SH-SY5Y (cell line): ENCODE results near the gene PLCL1.

Source experiments
- GATA2 ChIP-seq: IDR thresholded peaks from 2 replicates; pipeline ENCODE4 v1.6.1; 2011; ENCODE audit warnings: mild to moderate bottlenecking, low read depth, low read length
- GATA3 ChIP-seq: IDR thresholded peaks from 2 replicates; pipeline ENCODE4 v1.6.1; 2011; ENCODE audit warnings: low read depth, mild to moderate bottlenecking, low read length, moderate library complexity

Gene PLCL1

GRCh38 chr2:197929886-197930227 lies 125.5 kb downstream of the PLCL1 start:
- TF ChIP-seq GATA3 (no peak), GATA2 (no peak)

GRCh38 chr2:197930570-197931278 lies 126.3 kb downstream of the PLCL1 start:
- TF ChIP-seq GATA2: no peak
- no peak for TF ChIP-seq GATA3

GRCh38 chr2:197931661-197932312 lies 127.4 kb downstream of the PLCL1 start:
- no peak for TF ChIP-seq GATA3
- TF ChIP-seq GATA2: no peak

DNA sequence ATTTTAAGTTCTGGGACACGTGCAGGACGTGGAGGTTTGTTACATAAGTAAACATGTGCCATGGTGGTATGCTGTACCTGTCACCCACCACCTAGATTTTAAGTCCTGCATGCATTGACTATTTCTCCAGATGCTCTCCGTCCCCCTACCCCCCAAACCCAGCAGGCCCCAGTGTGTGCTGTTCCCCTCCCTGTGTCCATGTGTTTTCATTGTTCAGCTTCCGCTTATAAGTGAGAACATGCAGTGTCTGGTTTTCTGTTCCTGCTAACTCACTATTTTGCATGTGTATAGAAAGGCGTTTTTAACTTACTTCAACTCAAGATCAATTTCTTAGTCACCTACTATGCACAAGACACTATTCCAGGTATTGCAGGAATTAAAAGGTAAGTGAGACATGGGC lies 128.0 kb downstream of the PLCL1 start:
- TF ChIP-seq GATA3: no peak
- TF ChIP-seq GATA2: no peak

GRCh38 chr2:197934261-197934933 lies 130.0 kb downstream of the PLCL1 start:
- no peak for TF ChIP-seq GATA2
- TF ChIP-seq GATA3: no peak

GRCh38 chr2:197934934-197935289 lies 130.5 kb downstream of the PLCL1 start:
- TF ChIP-seq GATA2: no peak
- no peak for TF ChIP-seq GATA3

- TF ChIP-seq GATA3: no peak
- no peak for TF ChIP-seq GATA2
Observed at GRCh38 chr2:197937814-197938213, 133.4 kb downstream of the PLCL1 start.

DNA sequence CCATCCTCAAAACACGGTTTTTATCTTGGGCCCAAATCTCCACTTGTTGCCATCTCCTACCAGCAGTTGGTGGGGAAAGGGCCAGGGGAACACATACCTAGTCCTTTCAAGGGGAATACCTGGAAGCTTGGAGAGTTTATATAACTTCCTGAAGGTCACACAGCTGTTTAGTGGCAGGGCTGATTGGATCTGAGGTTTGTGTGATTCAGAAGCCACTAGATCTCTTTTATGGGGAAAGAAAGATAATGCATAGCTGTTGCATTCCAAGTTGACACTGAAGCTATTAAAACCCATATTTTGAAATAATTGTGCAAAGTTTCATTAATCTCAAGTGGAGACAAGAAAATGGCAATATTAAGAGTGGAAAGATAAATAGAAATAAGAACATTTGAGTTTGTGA lies 134.2 kb downstream of the PLCL1 start:
- no peak for TF ChIP-seq GATA3
- TF ChIP-seq GATA2: no peak

DNA sequence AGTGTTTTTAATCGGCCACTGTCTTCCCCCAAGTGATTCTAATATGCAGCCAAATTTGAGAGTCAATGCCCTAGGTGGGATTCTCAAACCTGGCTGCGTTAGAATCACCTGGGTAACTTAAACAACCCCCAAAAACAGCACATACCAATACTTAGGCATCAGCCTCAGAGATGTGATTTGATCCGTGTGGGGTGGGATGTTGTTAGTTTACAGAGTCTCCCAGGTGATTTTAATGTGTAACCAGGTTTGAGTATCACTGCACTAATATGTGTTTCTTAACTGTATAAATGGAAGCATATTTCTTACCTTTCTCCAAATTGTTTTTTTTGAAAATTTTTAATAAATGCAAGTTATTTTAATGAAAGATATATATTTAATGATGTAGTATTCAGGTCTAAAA lies 135.4 kb downstream of the PLCL1 start:
- TF ChIP-seq GATA2: no peak
- TF ChIP-seq GATA3: no peak

GRCh38 chr2:197940382-197940781 lies 136.0 kb downstream of the PLCL1 start:
- TF ChIP-seq GATA2 (no peak), GATA3 (no peak)

DNA sequence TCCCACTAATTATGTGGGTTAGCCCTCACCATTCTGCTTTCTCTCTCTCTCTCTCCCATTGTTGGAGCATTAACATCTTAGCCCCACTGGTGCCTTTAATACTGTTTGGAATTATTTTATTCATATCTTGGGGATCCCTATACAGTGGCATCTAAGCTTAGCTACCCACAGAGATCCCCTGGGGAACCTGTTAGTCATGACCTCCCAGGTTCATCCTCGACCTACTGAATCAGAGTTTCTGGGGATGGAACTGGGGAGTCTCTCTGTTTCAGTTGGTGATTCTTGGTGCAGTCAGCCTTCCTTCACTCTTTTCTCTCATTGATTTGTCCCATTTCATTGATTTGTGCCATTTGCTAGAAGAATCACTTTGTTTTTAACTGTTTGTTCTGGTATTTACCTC lies 137.3 kb downstream of the PLCL1 start:
- no peak for TF ChIP-seq GATA3
- TF ChIP-seq GATA2: no peak

- no peak for TF ChIP-seq GATA2
- TF ChIP-seq GATA3: no peak
Observed at GRCh38 chr2:197943731-197944130, 139.3 kb downstream of the PLCL1 start.

GRCh38 chr2:197944416-197945096 lies 140.2 kb downstream of the PLCL1 start:
- TF ChIP-seq GATA2: no peak
- no peak for TF ChIP-seq GATA3

GRCh38 chr2:197946562-197946961 lies 142.2 kb downstream of the PLCL1 start:
- TF ChIP-seq GATA3 (no peak), GATA2 (no peak)
